A549 (cell line): ENCODE measurements around the gene NELFA. TPM values are rescaled to one million over a fixed set of nuclear protein-coding genes. Genes with fewer than 3 reads are reported as not detected.

Experiments used
- ATAC-seq, 2 experiments: fragments of 200-7000 bp in 1 of 2; fragments of >200 bp in 1 of 2; cut with Nextera tagmentation in 1 of 2; cut with Tn5 transposase in 1 of 2; 3 replicates each; pipeline versions ENCODE4 v1.8.0 to v1.9.1; 2018 to 2020; ENCODE audit warnings: mild to moderate bottlenecking in 1 of 2, moderate library complexity in 1 of 2
- CTCF ChIA-PET: fragments of 300-600 bp; sonication (Branson Sonifier 250); formaldehyde crosslinking; extraction: SDS; loops from one replicate; lab custom pipeline; 2021; ENCODE audit warnings: antibody characterized with exemption, inconsistent platforms; lab: Yijun Ruan, JAX
- POLR2A ChIA-PET: fragments of 350-600 bp; formaldehyde crosslinking; extraction: SDS; loops from one replicate; lab custom pipeline; 2021; ENCODE audit warnings: antibody characterized with exemption, inconsistent platforms; lab: Yijun Ruan, JAX
- DNase-seq, 2 experiments: peaks; one replicate each; pipeline versions ENCODE4 v3.0.0 to v3.0.0-alpha.2; 2011 to 2016; ENCODE audit warnings: low read depth in 1 of 2, low spot score in 1 of 2
- FAIRE-seq: peaks from 2 replicates; lab custom pipeline; 2011; peaks lifted over from hg19 to GRCh38; lab: Jason Lieb, UNC
- H3K27ac ChIP-seq, 2 experiments: fragments of >200 bp; sonication (Bioruptor Twin); formaldehyde crosslinking; 3 replicates each; pipeline ENCODE4 v1.5.1; 2016 to 2017
- H3K4me1 ChIP-seq: fragments of >200 bp; sonication (Bioruptor Twin); formaldehyde crosslinking; 3 replicates; pipeline ENCODE4 v1.6.1; 2016
- H3K4me2 ChIP-seq: fragments of >200 bp; sonication (Bioruptor Twin); formaldehyde crosslinking; 3 replicates; pipeline ENCODE4 v1.6.1; 2016
- H3K4me3 ChIP-seq: fragments of >200 bp; sonication (Bioruptor Twin); formaldehyde crosslinking; 3 replicates; pipeline ENCODE4 v1.5.1; 2016
- H3K9me3 ChIP-seq: fragments of >200 bp; sonication (Bioruptor Twin); formaldehyde crosslinking; 3 replicates; pipeline ENCODE4 v1.6.1; 2016
- CBX2 ChIP-seq: fragments of 200-600 bp; sonication (generic); IDR thresholded peaks from 2 replicates; pipeline ENCODE4 v1.6.1; 2016; ENCODE audit warnings: low read depth, mild to moderate bottlenecking, borderline replicate concordance
- EHF ChIP-seq: fragments of 250-450 bp; sonication (Bioruptor Pico); IDR thresholded peaks from 2 replicates; pipeline ENCODE4 v1.5.0; 2020; ENCODE audit warnings: mild to moderate bottlenecking
- EHMT2 ChIP-seq: fragments of 200-600 bp; sonication (generic); IDR thresholded peaks from 2 replicates; pipeline ENCODE4 v1.6.1; 2016; ENCODE audit warnings: antibody characterized with exemption, low read depth, mild to moderate bottlenecking, moderate library complexity
- HMGXB4 ChIP-seq: fragments of 250-450 bp; sonication (Bioruptor Pico); IDR thresholded peaks from 2 replicates; pipeline ENCODE4 v1.5.0; 2021; ENCODE audit warnings: mild to moderate bottlenecking, moderate library complexity, borderline replicate concordance
- HOXB13 ChIP-seq: fragments of 250-450 bp; sonication (Bioruptor Pico); IDR thresholded peaks from 2 replicates; pipeline ENCODE4 v1.5.0; 2020; ENCODE audit warnings: low read depth, mild to moderate bottlenecking, moderate library complexity
- JUNB ChIP-seq: fragments of >200 bp; sonication (Bioruptor Twin); formaldehyde crosslinking; IDR thresholded peaks from 2 replicates; pipeline ENCODE4 v1.6.1; 2016
- MAFK ChIP-seq: fragments of 450-650 bp; IDR thresholded peaks from 2 replicates; pipeline ENCODE4 v1.6.1; 2014; ENCODE audit not compliant: partially characterized antibody
- NPAS2 ChIP-seq: fragments of 250-450 bp; sonication (Bioruptor Pico); IDR thresholded peaks from 2 replicates; pipeline ENCODE4 v1.8.0; 2022; ENCODE audit warnings: mild to moderate bottlenecking, moderate library complexity, borderline replicate concordance
- RFX5 ChIP-seq: fragments of 450-650 bp; IDR thresholded peaks from 2 replicates; pipeline ENCODE4 v1.7.1; 2014; ENCODE audit warnings: antibody characterized with exemption, mild to moderate bottlenecking, moderate library complexity
- RNF2 ChIP-seq: fragments of 200-600 bp; sonication (generic); IDR thresholded peaks from 2 replicates; pipeline ENCODE4 v1.6.1; 2016; ENCODE audit warnings: low read depth, mild to moderate bottlenecking, antibody characterized with exemption, moderate library complexity, borderline replicate concordance
- USF2 ChIP-seq: fragments of 450-650 bp; IDR thresholded peaks from 2 replicates; pipeline ENCODE4 v1.6.1; 2014; ENCODE audit warnings: antibody characterized with exemption
- ZSCAN20 ChIP-seq: fragments of 250-450 bp; sonication (Bioruptor Pico); IDR thresholded peaks from 2 replicates; pipeline ENCODE4 v1.8.0; 2022; ENCODE audit warnings: mild to moderate bottlenecking, moderate library complexity
- WGBS: methylation state at CpG from one replicate; pipeline ENCODE4 v1.1.6; 2017; ENCODE audit errors: missing lambda C conversion rate; 5-methylcytosine and 5-hydroxymethylcytosine counted together
- polyA plus RNA-seq, 4 experiments: library from polyadenylated mRNA; depleted of rRNA in 3 of 4; stranded (reverse); fragments of >200 nt; fragmentation: RNase III in 1 of 4; extraction: RNeasy Plus Mini Kit Qiagen cat#74134 plus additional on column Dnase treatment in 1 of 4; gene quantifications; 2 replicates in 3 of 4; 3 replicates in 1 of 4; pipeline ENCODE4 v1.2.3, GENCODE V29; 2011 to 2017
- small RNA-seq, 6 experiments: library from RNA; depleted of rRNA; stranded (forward); fragments of <200 nt; gene quantifications; one replicate each; pipeline ENCODE3, GENCODE V24; 2012
- TF ChIP-seq, protein P1 (sequence below): fragments of 150-350 bp; IDR thresholded peaks from 2 replicates; pipeline ENCODE4 v1.6.1; 2014; ENCODE audit warnings: low read depth, mild to moderate bottlenecking, low read length
- TF ChIP-seq, protein P2 (sequence below): fragments of >200 bp; sonication (Bioruptor Twin); formaldehyde crosslinking; IDR thresholded peaks from 3 replicates; pipeline ENCODE4 v1.5.1; 2016
- TF ChIP-seq, protein P3 (sequence below): fragments of >200 bp; sonication (Bioruptor Twin); formaldehyde crosslinking; IDR thresholded peaks from 3 replicates; pipeline ENCODE4 v1.6.1; 2016

The NELFA gene
- polyA plus RNA-seq, 2 of the 4 experiments (the other 2 are of a cell fraction), result 11.1 to 18.3 TPM

DNA sequence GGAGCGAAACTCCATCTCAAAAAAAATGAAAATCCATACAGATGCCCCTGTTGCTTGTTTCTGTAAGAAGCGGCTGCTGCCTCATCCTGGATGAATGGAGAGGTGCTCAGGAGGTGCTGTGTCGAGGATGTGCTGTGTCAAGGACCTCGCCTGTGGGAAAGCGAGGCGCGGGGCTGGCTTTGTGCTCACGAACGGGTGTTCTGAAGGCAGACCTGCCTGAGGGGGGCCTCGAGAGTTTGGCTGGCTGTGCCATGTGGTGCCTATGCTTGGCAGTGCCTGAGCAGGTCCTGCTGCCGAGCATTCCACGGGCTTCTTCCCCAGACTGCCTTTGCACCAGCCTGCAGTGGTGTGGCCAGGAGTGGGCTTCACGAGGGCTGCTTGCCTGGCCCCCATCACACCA lies 76.0 kb downstream of the NELFA start:
- Histone ChIP-seq H3K4me1 (0 out of 3 replicates have a peak, but pooled peaks cover 8% of the 10 kb centered on the region), H3K4me2 (no peak overlapping the region), H3K4me3 (no peak overlapping the region), H3K27ac (no peak overlapping the region), H3K9me3 (no peaks in the 10 kb centered on the region)
- ChIA-PET CTCF (interaction anchor here (1.1 kb wide), 1 partner anchor 10 kb away, joined by 3 read pairs; no protein-coding TSS in a partner anchor), POLR2A (no interaction called here)
- TF ChIP-seq HOXB13 (CRISPR knock-in tag), result no peak
- no peak for TF ChIP-seq USF2
- TF ChIP-seq CBX2, result no peak
- TF ChIP-seq ZSCAN20 (CRISPR knock-in tag), result no peak
- no peak for TF ChIP-seq EHMT2
- TF ChIP-seq RNF2, result no peak
- TF ChIP-seq RFX5, result no peak
- TF ChIP-seq JUNB, result no peak
- no peak for TF ChIP-seq MAFK
- TF ChIP-seq, protein P1, sequence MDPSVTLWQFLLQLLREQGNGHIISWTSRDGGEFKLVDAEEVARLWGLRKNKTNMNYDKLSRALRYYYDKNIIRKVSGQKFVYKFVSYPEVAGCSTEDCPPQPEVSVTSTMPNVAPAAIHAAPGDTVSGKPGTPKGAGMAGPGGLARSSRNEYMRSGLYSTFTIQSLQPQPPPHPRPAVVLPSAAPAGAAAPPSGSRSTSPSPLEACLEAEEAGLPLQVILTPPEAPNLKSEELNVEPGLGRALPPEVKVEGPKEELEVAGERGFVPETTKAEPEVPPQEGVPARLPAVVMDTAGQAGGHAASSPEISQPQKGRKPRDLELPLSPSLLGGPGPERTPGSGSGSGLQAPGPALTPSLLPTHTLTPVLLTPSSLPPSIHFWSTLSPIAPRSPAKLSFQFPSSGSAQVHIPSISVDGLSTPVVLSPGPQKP, result no peak
- TF ChIP-seq, protein P2, sequence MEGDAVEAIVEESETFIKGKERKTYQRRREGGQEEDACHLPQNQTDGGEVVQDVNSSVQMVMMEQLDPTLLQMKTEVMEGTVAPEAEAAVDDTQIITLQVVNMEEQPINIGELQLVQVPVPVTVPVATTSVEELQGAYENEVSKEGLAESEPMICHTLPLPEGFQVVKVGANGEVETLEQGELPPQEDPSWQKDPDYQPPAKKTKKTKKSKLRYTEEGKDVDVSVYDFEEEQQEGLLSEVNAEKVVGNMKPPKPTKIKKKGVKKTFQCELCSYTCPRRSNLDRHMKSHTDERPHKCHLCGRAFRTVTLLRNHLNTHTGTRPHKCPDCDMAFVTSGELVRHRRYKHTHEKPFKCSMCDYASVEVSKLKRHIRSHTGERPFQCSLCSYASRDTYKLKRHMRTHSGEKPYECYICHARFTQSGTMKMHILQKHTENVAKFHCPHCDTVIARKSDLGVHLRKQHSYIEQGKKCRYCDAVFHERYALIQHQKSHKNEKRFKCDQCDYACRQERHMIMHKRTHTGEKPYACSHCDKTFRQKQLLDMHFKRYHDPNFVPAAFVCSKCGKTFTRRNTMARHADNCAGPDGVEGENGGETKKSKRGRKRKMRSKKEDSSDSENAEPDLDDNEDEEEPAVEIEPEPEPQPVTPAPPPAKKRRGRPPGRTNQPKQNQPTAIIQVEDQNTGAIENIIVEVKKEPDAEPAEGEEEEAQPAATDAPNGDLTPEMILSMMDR, result no peak
- TF ChIP-seq NPAS2, result no peak
- TF ChIP-seq EHF (CRISPR knock-in tag), result no peak
- TF ChIP-seq, protein P3, sequence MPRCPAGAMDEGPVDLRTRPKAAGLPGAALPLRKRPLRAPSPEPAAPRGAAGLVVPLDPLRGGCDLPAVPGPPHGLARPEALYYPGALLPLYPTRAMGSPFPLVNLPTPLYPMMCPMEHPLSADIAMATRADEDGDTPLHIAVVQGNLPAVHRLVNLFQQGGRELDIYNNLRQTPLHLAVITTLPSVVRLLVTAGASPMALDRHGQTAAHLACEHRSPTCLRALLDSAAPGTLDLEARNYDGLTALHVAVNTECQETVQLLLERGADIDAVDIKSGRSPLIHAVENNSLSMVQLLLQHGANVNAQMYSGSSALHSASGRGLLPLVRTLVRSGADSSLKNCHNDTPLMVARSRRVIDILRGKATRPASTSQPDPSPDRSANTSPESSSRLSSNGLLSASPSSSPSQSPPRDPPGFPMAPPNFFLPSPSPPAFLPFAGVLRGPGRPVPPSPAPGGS, result no peak
- TF ChIP-seq HMGXB4 (CRISPR knock-in tag), result no peak
- ATAC-seq, result peak in 1 of 2 experiments; percentile 23; a peak in 1 of 6 replicates
- no peak for DNase-seq
- WGBS, result 92% methylated on average over 11 of the region's 13 CpGs
- no peak for FAIRE-seq

Small RNA genes lying within 50 kb of the gene (small RNA-seq; reads per million reads assigned to genes)
- gene SCARNA22, result 72.2 to 1,150 (median 235) reads per million in 6 experiments

Other genes starting within 250 kb of the NELFA start
- gene FGFR3, start 215.7 kb downstream of the NELFA start, polyA plus RNA-seq (2011; rRNA removed), result 1.6 and 1.9 TPM in 2 replicates
- gene FGFR3, start 215.7 kb downstream of the NELFA start, polyA plus RNA-seq (2017; fragmentation: RNase III; extraction: RNeasy Plus Mini Kit Qiagen cat#74134 plus additional on column Dnase treatment), result 3.8 to 4.8 TPM (median 3.9 TPM) in 3 replicates
- gene LETM1, start 152.8 kb downstream of the NELFA start, polyA plus RNA-seq (2011; rRNA removed), result 18.6 and 20.2 TPM in 2 replicates
- gene LETM1, start 152.8 kb downstream of the NELFA start, polyA plus RNA-seq (2017; fragmentation: RNase III; extraction: RNeasy Plus Mini Kit Qiagen cat#74134 plus additional on column Dnase treatment), result 29.6 to 29.9 TPM (median 29.6 TPM) in 3 replicates
- 49.3 and 52.6 TPM in 2 replicates for gene NSD2, start 137.6 kb downstream of the NELFA start, polyA plus RNA-seq (2011; rRNA removed)
- gene NSD2, start 137.6 kb downstream of the NELFA start, polyA plus RNA-seq (2017; fragmentation: RNase III; extraction: RNeasy Plus Mini Kit Qiagen cat#74134 plus additional on column Dnase treatment), result 43.8 to 47.7 TPM (median 44.5 TPM) in 3 replicates
- 2.6 and 3.8 TPM in 2 replicates for gene NAT8L, start 50.4 kb upstream of the NELFA start, polyA plus RNA-seq (2011; rRNA removed)
- gene NAT8L, start 50.4 kb upstream of the NELFA start, polyA plus RNA-seq (2017; fragmentation: RNase III; extraction: RNeasy Plus Mini Kit Qiagen cat#74134 plus additional on column Dnase treatment), result 7.7 to 8.2 TPM (median 8.2 TPM) in 3 replicates
- 5.7 and 10.6 TPM in 2 replicates for gene HAUS3, start 233.1 kb upstream of the NELFA start, polyA plus RNA-seq (2011; rRNA removed)
- gene HAUS3, start 233.1 kb upstream of the NELFA start, polyA plus RNA-seq (2017; fragmentation: RNase III; extraction: RNeasy Plus Mini Kit Qiagen cat#74134 plus additional on column Dnase treatment), result 7.5 to 7.7 TPM (median 7.7 TPM) in 3 replicates
- gene POLN, start 233.1 kb upstream of the NELFA start, polyA plus RNA-seq (2011; rRNA removed), result 2.5 and 2.9 TPM in 2 replicates
- 2.4 to 2.6 TPM (median 2.4 TPM) in 3 replicates for gene POLN, start 233.1 kb upstream of the NELFA start, polyA plus RNA-seq (2017; fragmentation: RNase III; extraction: RNeasy Plus Mini Kit Qiagen cat#74134 plus additional on column Dnase treatment)